GM21447 (cell line): ENCODE data around the gene ZNF385A.

Experiments used
- ATAC-seq: cut with Tn5 transposase; IDR thresholded peaks from one replicate; pipeline ENCODE4 v1.9.1; 2021; ENCODE audit not compliant: unreplicated experiment

Gene ZNF385A

GRCh38 chr12:54416687-54417603 lies 32.4 kb upstream of the ZNF385A start:
- no peak for ATAC-seq

GRCh38 chr12:54415221-54415929 lies 30.8 kb upstream of the ZNF385A start:
- ATAC-seq, result no peak

GRCh38 chr12:54413284-54414190 lies 29.0 kb upstream of the ZNF385A start:
- peak; percentile 76 for ATAC-seq

GRCh38 chr12:54412786-54413185 lies 28.3 kb upstream of the ZNF385A start:
- peak; percentile 33 for ATAC-seq

GRCh38 chr12:54412348-54412747 lies 27.8 kb upstream of the ZNF385A start:
- no peak for ATAC-seq

GRCh38 chr12:54411391-54412241 lies 27.1 kb upstream of the ZNF385A start:
- ATAC-seq, result no peak

- no peak for ATAC-seq
These were observed 24.7 kb upstream of the ZNF385A start for GRCh38 chr12:54409267-54409666.

GRCh38 chr12:54407183-54407905 lies 22.8 kb upstream of the ZNF385A start:
- no peak for ATAC-seq

GRCh38 chr12:54405573-54405972 lies 21.0 kb upstream of the ZNF385A start:
- ATAC-seq, result no peak

- ATAC-seq, result no peak
These were observed 20.6 kb upstream of the ZNF385A start for GRCh38 chr12:54405106-54405505.

- ATAC-seq, result no peak
These were observed 19.8 kb upstream of the ZNF385A start for GRCh38 chr12:54404061-54405004.

- no peak for ATAC-seq
These were observed 16.6 kb upstream of the ZNF385A start for GRCh38 chr12:54401119-54401518.

- ATAC-seq, result peak; percentile 73
These were observed 14.7 kb upstream of the ZNF385A start for GRCh38 chr12:54398995-54399793.

- no peak for ATAC-seq
These were observed 13.7 kb upstream of the ZNF385A start for GRCh38 chr12:54398218-54398617.

- no peak for ATAC-seq
These were observed 12.6 kb upstream of the ZNF385A start for GRCh38 chr12:54397157-54397556.

GRCh38 chr12:54395545-54395944 lies 11.0 kb upstream of the ZNF385A start:
- ATAC-seq, result no peak

- ATAC-seq, result no peak
These were observed 10.5 kb upstream of the ZNF385A start for GRCh38 chr12:54394986-54395385.

- ATAC-seq, result no peak
These were observed 9.8 kb upstream of the ZNF385A start for GRCh38 chr12:54394281-54394719.
